Medulla oblongata (tissue), 1 donor: ENCODE measurements around the gene KDM1A.
"Not testable (repeated sequence)": the region's sequence is repeated elsewhere in the genome, so short reads cannot be mapped to it uniquely, and the experiment has no call there.

ENCODE experiments used
- DNase-seq: peaks from one replicate; pipeline ENCODE4 v3.0.0-alpha.2; 2015; ENCODE audit errors: extremely low spot score

Gene KDM1A

DNA sequence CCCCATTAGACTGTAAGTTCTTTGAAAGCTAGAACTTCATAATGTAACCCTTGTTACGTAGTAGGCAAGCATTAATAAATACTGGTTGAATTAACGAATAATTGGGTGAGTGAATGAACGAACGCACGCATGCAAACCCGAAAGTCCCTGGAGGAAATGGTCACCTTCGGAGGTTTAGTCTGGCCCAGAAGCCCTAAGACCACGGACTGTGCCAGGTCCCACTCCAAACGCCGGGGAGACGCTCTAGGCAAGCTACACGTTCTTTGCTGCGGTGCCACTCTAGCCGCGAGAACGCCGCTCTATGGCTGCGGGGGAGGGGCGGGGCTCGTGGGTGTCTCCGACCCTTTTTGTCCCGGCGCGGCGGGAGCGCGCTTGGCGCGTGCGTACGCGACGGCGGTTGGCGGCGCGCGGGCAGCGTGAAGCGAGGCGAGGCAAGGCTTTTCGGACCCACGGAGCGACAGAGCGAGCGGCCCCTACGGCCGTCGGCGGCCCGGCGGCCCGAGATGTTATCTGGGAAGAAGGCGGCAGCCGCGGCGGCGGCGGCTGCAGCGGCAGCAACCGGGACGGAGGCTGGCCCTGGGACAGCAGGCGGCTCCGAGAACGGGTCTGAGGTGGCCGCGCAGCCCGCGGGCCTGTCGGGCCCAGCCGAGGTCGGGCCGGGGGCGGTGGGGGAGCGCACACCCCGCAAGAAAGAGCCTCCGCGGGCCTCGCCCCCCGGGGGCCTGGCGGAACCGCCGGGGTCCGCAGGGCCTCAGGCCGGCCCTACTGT is at the start of gene KDM1A:
TSS of gene KDM1A (plus strand) at position 375 of the 769 bp plus-strand sequence. CDS start at position 504, 129 bp downstream.
- peak; percentile 98 for DNase-seq

DNA sequence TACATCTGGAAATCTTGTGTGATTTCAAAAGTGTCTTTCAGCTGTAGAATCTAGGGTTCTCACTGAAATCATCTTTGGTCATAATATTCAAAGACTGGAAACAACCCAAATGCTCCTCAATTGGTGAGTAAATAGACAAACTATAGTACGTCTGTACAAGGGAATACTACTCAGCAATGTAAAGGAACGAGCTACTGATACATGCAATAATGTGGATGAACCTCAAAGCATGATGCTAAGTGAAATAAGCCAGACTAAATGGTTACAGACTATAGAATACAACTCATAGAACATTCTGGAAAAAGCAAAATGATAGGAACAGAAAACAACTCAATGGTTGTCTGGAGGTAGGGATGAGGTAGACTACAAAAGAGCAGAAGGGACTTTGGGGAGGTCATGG is 49.2 kb upstream of the KDM1A start:
- no peak for DNase-seq

DNA sequence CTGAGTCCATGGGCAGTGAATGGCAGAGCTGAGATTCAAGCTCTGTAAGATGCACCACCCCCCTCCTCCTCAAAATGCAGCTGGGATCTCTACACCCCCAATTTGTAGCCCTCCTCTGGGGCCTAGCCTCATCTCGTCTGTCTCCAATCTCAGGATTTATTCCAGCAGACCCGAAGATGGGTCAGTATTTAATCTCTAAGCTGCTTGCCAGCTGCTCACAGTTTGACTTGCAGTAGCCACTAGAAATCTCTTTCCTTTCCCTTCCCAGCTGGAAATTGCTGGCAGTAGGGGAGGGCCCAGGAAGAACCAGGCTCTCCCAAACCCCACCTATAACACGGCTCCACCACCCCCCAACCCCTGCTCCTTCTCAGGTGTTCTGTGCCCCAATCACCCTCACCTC is 48.1 kb upstream of the KDM1A start:
- DNase-seq, result no peak

DNA sequence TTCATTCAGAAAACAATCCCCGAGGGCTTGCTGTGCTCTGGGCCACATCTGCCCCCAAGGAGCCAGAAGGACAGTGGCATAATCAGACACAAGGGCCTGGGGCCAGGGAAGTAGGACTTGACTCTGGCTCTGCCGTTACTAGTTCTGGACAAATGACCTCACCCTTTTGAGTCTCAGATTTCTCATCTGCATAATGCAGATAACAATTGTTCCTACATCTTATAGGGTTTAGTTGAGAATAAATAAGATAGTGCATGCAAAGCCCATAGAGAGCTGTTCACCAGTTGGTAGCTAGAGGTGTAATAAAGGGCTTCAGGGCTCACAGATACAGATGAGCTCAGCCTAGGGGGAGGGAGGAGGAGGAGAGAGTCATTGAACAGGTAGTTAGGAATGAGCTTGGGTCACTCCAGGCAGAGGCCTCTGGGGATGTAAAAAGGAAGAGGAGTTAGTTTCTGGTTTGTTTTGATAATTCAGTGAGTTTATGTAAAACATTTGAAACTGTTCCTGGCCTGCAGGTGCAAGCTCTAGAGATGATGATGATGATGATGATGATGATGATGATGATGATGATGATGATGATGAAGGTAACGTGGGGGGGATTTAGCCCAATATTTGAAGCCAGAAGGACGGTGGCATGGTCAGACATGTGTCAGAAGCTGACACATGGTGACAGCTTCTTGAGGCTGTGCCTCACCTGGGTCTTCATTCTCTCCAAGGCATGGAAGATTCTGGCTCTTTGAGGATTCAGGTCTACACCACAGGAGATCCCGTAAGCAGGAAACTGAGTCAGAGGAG is 47.5 kb upstream of the KDM1A start:
- no peak for DNase-seq

DNA sequence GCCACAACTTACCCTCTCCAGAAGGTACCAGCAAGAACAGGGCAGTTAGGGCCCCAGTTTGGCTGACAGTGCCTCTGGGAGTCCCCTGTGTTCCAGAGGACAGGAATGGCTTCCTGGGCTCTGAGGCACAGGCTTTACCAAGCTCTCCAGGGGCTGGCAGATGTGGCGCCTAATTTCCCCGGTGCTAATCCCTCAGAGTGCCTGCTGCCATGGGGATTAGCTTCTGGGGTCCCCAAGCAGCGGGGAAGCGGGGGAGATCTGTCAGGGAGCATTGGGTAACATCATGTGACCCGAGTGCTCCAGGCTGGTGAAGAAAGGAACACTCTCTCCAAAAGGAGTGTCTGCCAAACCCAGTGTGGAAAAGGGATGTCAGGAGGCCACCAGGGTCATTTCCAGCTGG is 46.5 kb upstream of the KDM1A start, which contains the start of gene LACTBL1:
TSS of gene LACTBL1 (minus strand) at position 107 of the 400 bp plus-strand sequence. CDS start 550 bp downstream, outside the sequence.
- no peak for DNase-seq

DNA sequence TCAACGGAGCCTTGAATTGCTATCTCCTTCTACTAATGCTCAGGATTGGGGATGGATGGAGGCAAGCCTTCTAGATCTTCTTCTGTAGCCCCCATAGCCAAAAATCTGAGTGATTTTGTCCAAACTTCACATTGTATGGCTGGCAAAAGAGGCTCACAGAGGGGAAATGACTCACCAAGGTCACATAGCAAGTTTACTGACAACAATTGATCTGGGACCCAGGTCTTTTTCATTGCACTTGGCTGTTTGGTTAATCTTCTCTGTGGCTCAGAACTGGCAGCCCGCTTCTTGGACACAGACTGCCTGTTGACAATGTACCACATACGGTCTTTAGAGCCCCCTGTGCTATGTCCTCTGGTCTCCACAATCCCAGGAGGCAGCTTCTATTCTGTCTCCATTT is 43.6 kb upstream of the KDM1A start:
- no peak for DNase-seq

DNA sequence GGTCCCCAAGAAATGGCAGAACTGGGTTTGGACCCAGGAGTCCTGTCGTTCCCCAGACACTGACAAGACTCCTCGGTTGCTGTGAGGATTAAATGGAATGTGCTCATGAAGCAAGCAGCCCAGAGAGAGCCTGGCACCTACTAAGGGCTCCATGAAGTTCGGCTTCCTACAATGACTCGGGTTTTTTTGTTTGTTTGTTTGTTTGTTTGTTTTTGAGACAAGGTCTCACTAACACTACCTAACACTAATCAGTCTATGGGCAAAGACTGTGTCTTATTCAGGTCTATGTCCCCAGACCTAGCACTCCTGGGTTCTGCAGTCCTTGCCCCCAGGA is 43.2 kb upstream of the KDM1A start:
- DNase-seq, result no peak

DNA sequence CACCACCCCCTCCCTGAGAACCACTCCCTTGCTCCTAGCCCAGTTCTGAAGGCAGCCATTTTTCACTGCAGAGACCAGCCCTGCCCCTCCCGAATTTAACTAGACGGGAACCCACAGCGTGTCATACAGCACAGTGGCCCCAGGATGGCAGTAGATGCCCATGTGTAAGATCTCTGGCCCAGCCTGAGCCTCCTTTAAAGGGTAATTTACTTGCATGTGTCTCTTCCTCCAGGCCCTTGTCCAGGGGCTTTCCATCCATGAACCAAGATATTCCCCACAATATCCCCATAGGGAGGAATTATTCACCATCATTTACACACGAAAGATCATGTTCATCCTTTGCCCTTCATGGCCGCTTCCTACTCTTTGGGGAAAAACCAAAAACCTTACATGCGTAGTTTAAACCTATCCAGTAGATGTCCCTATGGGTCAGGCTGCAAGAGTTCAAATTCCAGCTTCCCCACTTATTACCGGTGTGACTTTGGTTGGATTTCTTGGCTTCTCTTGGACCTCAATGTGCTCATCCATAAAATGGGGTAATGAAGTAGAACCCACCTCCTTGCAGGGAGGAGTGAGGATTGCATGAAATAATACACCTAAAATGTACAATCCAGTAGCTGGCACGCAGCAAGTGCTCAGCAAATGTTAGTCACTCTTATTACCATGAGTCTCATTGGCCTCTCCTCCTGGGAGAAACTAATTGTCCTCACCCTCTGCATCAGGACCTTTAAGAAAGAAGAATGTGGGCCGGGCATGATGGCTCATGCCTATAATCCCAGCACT is 42.6 kb upstream of the KDM1A start:
- peak; percentile 77 for DNase-seq

DNA sequence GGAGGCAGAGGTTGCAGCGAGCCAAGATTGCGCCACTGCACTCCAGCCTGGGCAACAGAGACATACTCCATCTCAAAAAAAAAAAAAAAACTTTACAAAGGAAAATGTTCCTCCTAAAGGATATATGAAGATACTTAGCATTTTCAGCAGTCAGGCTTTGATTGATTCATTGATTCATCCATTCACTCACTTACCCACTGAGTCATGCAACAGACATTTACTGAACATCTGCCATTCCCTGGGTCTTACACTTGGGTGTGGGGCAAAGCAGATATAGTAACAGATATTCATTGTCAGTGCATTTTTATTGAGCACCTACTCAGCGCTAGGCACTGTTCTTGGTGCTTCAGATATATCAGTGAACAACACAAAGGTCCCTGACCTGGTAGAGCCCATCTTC is 41.0 kb upstream of the KDM1A start:
- DNase-seq, result no peak

DNA sequence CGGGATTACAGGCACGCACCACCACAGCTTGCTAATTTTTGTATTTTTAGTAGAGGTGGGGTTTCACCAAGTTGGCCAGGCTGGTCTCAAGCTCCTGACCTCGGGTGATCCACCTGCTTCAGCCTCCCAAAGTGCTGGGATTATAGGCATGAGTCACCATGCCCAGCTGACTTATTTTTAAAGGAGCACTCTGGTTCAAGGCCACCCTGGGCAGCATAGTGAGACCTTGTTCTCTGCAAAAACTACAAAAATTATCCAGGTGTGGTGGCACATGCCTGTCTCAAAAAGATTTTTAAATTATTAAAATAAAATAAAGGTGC is 38.8 kb upstream of the KDM1A start:
- DNase-seq, result not testable (repeated sequence)

DNA sequence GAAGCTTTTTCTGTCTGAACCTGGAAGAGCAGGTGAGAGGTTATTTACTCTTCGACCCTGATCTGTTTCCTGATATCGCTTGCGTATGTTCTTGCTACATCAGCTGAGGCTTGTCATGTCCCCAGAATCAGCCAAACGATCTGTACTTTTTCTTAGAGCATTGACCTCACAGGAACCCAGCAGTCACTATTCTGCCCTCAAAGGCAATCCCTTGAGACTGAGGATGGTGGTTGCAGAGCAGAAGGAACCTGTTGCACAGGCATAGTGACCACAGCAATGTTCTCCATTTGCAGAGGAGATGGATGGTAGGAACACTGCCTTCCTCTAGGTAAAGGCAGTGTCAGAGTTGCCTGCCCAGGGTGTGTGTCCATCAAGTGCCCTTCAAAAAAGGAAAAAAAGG is 35.3 kb upstream of the KDM1A start:
- DNase-seq, result no peak

DNA sequence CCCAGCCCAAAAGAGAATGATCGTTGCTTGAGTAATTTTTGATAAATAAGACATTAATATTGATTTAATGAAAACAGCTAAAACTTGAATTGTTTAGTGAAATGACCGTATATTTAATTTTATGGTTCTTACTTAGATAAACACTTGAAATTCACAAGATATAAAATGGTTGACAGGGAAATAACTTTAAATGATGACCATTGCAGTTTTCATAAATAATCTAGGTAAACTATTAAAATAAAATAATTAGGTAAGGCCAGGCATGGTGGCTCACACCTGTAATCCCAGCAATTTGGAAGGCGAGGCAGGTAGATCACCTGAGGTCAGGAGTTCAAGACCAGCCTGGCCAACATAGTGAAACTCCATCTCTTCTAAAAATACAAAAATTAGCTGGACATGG is 26.9 kb upstream of the KDM1A start:
- not testable (repeated sequence) for DNase-seq

DNA sequence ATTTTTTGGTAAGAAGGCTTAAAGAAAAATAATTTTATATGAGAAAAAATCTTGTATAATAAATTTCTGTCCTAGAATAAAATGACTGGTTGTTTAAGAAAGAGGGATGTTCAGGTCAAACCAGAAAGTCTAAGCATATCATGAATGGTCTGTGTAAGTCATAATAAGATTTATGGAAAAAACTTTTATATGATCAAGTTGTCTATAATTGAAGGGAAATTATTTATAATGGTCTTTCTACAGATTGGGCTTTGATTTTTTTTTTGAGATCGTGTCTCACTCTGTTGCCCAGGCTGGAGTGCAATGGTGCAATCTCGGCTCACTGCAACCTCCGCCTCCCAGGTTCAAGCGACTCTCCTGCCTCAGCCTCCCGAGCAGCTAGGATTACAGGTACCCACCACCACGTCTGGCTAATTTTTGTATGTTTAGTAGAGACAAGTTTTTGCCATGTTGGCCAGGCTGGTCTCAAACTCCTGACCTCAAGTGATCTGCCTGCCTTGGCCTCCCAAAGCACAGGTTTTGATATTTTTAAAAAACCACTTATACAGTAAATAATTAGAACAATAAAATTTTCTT is 26.0 kb upstream of the KDM1A start:
- not testable (repeated sequence) for DNase-seq

DNA sequence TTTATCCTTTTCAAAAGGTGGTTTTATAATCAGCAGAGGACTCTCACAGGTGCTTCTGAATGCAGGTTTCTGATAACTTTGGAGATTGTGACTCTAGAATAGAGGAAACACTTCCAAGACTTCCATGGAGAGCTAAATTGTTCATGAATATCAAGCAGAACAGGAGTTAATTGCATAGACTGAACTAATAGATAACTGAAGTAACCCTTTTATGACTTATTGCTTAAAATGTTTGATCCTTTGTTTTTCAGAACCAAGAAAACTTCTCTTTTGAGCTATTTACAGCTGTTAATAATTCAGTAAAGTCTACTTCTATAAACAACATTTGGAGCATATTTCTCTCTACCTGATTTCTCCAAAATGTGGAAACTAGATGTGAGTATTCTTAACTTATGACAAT is 23.5 kb upstream of the KDM1A start:
- DNase-seq, result no peak

DNA sequence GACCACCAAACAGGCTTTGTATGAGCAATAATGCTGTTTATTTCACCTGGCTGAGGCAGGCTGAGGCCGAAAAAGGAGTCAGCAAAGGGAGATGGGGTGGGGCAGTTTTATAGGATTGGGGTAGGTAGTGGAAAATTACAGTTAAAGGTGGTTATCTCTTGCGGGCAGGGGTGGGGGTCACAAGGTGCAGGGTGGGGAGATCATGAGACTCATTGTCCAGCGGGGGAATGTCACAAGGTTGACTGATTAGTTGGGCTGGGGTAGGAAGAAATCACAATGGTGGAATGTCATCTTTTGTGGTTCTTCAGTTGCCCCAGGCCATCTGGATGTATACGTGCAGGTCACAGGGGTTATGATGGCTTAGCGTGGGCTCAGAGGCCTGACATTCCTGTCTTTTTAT is 21.7 kb upstream of the KDM1A start:
- not testable (repeated sequence) for DNase-seq

DNA sequence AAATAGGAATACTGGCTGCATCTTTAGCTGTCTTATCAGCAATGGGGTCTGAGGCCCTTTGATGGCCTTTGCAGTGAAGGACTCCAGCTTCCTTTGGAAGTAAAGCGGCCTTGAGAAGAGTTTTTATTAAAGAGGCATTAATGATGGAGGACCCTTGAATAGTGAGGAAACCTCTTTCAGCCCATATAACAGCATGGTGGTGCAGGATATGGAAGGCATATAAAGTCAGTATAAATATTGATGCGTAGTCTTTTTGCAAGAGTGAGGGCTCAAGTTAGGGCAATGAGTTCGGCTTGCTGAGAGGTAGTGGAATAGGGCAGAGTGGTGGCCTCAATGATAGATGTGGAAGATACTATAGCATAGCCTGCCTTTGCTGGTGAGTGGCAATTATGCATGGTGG is 19.1 kb upstream of the KDM1A start:
- DNase-seq, result not testable (repeated sequence)

DNA sequence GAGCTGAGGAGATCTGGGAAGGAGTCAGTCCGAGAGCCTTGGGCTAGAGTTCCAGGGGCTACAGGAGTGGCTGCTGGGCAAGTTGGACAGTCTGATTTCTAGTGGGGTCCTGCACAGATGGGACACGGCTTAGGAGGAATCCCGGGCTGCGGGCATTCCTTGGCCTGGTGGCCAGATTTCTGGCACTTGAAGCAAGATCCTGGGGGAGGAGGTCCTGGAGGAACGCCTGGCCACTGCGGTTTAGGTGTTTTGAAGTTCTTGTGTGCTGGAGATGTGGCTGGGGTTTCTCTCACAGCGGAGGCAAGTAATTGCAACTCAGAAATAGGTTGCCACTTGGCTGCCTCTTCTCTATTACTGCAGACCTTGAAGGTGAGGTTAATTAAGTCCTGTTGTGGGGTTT is 17.1 kb upstream of the KDM1A start:
- not testable (repeated sequence) for DNase-seq

DNA sequence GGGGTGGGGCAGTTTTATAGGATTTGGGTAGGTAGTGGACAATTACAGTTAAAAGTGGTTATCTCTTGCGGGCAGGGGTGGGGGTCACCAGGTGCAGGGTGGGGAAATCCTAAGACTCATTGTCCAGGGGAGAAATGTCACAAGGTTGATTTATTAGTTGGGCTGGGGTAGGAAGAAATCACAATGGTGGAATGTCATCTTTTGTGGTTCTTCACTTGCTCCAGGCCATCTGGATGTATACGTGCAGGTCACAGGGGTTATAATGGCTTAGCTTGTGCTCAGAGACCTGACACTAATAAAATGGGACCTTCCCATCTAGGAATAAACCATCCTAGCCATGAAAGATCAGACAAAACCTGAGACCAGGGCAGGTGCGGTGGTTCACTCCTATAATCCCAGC is 15.2 kb upstream of the KDM1A start:
- DNase-seq, result no peak

DNA sequence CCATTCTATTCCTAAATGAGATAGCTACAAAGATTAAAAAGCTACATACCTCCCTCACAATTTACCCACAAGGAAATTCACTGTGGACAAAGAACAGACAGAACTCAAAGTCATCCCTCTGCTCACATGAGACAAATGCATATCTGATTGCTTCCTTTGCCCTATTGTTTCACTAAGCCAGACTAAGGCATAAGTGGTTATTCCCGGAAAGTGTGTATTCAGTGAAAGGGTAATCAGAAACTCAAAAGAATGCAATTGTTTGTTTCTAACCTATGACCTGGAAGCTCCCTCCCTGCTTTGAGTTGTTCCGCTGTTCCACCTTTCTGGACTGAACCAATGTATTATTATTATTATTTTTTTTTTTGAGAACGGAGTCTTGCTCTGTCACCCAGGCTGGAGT is 14.5 kb upstream of the KDM1A start:
- DNase-seq, result not testable (repeated sequence)

DNA sequence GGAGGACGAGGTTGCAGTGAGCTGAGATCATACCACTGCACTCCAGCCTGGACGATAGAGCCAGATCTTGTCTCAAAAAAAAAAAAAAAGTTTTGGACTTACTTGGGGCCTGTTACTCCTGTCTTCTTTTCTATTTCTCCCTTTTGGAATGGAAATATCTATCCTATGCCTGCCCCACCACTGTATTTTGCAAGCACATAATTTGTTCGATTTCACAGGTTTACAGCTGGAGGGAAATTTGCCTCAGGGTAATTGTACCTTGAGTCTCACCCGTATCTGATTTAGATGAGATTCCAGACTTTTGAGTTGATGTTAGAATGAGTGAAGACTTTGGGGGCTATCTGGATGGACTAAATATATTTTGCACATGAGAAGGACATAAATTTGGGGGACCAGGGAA is 12.2 kb upstream of the KDM1A start:
- no peak for DNase-seq

DNA sequence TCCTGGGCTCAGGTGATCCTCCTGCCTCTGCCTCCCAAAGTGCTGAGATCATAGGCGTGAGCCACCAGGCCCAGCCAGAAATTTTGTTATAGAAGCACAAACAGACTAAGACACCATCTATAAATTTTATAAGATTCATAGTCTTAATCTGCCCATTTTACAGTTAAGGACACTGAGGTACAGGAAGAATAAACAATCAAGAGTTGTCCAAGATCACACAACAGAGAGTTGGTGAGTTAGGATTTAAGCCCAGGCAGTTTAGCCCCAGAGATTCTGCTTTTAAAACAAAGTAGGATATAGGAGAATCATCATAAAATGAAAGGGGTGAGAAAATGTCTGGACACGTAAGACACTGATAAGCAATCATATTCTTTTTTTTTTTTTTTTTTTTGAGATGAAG is 10.4 kb upstream of the KDM1A start:
- DNase-seq, result no peak

DNA sequence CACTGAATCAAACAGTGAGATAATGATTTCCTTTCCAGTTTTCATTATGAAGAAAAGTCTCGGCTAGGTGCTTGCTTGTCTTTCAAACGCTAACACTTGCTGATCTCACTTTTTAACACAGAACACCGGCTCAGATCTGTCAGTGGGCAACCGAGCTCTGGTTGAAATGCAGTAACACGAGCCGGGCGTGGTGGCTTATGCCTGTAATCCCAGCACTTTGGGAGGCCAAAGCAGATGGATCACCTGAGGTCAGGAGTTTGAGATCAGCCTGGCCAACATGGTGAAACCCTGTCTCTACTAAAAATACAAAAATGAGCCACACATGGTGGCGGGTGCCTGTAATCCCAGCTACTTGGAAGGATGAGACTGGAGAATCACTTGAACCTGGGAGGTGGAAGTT is 9.2 kb upstream of the KDM1A start:
- not testable (repeated sequence) for DNase-seq
